ENCODE measurements around the gene GBGT1. TPM values are rescaled to one million over a fixed set of nuclear protein-coding genes. Genes with fewer than 3 reads are reported as not detected.

Gene GBGT1
- polyA plus RNA-seq, 1 donor from 2014 or later = not detected

DNA sequence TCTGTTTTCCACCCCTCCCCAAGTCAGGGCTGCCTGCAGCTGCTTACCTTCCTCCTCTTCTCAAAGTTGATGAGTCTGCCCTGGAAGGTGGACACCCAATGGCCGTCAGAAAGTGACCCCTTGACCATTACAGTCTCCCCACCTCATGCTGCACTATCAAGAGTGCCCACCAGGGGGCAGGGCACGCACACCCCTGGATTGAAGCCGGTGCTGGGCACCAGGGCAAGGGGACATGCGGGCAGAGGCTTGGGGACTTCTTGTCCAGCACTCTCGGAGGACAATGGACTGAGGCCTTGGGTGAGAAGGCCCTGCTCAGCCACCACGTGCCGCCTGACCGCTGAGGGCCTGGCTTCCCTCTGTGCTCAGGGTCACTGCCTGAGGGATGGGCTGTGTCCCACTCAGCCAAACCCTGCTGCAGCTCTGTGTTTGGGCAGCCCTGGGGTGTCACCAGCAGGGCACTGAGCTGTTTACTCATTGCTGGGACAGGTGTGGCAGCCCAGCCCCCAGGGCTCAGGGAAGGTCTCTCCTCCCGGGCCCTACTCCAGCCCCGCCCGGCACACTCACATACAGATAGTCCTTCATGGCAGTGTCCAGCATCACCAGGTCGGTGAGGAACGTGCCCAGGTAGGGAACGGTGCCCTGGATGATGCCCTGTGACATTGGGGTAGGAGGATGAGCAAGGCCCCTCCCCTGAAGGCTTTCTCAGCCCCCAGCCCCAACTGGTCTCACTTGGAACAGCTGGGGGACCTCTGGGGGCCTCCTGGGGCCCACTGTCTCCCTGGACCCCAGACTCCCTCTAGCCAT is 60.3 kb downstream of the GBGT1 start:
- H3K4me2 ChIP-seq (ENCODE audit: low read length) = no peak overlapping the region
- no peaks in the 10 kb centered on the region for H3F3A ChIP-seq (ENCODE audit: insufficient read depth, low read length, poor library complexity, severe bottlenecking)
- no peak overlapping the region for H3K4me3 ChIP-seq (ENCODE audit: low read length)
- H3K9ac ChIP-seq (ENCODE audit: low read length) = no peak overlapping the region
- H2AFZ ChIP-seq (ENCODE audit: low read depth, low read length) = no peak overlapping the region
- H3K27ac ChIP-seq (ENCODE audit: low read length) = no peak overlapping the region
- TF ChIP-seq POLR2AphosphoS5 (IDR thresholded peaks at IDR 0.05) (no peak), EZH2 (IDR thresholded peaks at IDR 0.05; ENCODE audit: borderline replicate concordance, insufficient read depth, low read length, poor library complexity, severe bottlenecking) (no peak), RAD21 (conservative IDR thresholded peaks at IDR 0.05) (peak; percentile 72), CTCF (IDR thresholded peaks at IDR 0.05; ENCODE audit: poor library complexity, severe bottlenecking) (peak; percentile 75), MXI1 (conservative IDR thresholded peaks at IDR 0.05; ENCODE audit: poor library complexity, severe bottlenecking) (no peak), SMC3 (conservative IDR thresholded peaks at IDR 0.05; ENCODE audit: poor library complexity) (peak; percentile 75)
- TF ChIP-seq, protein P1, sequence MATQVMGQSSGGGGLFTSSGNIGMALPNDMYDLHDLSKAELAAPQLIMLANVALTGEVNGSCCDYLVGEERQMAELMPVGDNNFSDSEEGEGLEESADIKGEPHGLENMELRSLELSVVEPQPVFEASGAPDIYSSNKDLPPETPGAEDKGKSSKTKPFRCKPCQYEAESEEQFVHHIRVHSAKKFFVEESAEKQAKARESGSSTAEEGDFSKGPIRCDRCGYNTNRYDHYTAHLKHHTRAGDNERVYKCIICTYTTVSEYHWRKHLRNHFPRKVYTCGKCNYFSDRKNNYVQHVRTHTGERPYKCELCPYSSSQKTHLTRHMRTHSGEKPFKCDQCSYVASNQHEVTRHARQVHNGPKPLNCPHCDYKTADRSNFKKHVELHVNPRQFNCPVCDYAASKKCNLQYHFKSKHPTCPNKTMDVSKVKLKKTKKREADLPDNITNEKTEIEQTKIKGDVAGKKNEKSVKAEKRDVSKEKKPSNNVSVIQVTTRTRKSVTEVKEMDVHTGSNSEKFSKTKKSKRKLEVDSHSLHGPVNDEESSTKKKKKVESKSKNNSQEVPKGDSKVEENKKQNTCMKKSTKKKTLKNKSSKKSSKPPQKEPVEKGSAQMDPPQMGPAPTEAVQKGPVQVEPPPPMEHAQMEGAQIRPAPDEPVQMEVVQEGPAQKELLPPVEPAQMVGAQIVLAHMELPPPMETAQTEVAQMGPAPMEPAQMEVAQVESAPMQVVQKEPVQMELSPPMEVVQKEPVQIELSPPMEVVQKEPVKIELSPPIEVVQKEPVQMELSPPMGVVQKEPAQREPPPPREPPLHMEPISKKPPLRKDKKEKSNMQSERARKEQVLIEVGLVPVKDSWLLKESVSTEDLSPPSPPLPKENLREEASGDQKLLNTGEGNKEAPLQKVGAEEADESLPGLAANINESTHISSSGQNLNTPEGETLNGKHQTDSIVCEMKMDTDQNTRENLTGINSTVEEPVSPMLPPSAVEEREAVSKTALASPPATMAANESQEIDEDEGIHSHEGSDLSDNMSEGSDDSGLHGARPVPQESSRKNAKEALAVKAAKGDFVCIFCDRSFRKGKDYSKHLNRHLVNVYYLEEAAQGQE (IDR thresholded peaks at IDR 0.05; ENCODE audit: borderline replicate concordance) = no peak
- H3K36me3 ChIP-seq (ENCODE audit: insufficient read depth, low read length) = peaks cover 12% of the 10 kb centered on the region
- no peaks in the 10 kb centered on the region for H3K79me2 ChIP-seq (replicated peaks; ENCODE audit: insufficient read depth, low read length)
- H3K9me2 ChIP-seq (ENCODE audit: insufficient read depth, low read length) = no peaks in the 10 kb centered on the region
- H3K27me3 ChIP-seq (ENCODE audit: insufficient read depth, low read depth, low read length) = no peaks in the 10 kb centered on the region
- no peaks in the 10 kb centered on the region for H3K9me3 ChIP-seq (ENCODE audit: low read length)
- no peaks in the 10 kb centered on the region for H4K20me1 ChIP-seq (ENCODE audit: insufficient read depth)

Other genes with a start within 250 kb of the GBGT1 start
- gene TSC1, start 219.3 kb downstream of the GBGT1 start, polyA plus RNA-seq = 45.6 and 47.1 TPM in 2 replicates
- gene GFI1B, start 185.2 kb downstream of the GBGT1 start, polyA plus RNA-seq = not detected in 2 replicates
- 95.0 and 103 TPM in 2 replicates for gene GTF3C5, start 132.9 kb downstream of the GBGT1 start, polyA plus RNA-seq
- gene CEL, start 101.9 kb downstream of the GBGT1 start, polyA plus RNA-seq = 0.95 and 2.7 TPM in 2 replicates
- 174 and 253 TPM in 2 replicates for gene RALGDS, start 42.7 kb downstream of the GBGT1 start, polyA plus RNA-seq
- gene OBP2B, start 45.3 kb upstream of the GBGT1 start, polyA plus RNA-seq = not detected in 2 replicates
- gene ABO, start 111.3 kb upstream of the GBGT1 start, polyA plus RNA-seq = not detected in 2 replicates
- gene SURF6, start 172.3 kb upstream of the GBGT1 start, polyA plus RNA-seq = 20.7 and 21.8 TPM in 2 replicates
- gene MED22, start 184.2 kb upstream of the GBGT1 start, polyA plus RNA-seq = 57.5 and 62.5 TPM in 2 replicates
- 1,931 and 1,987 TPM in 2 replicates for gene RPL7A, start 184.3 kb upstream of the GBGT1 start, polyA plus RNA-seq
- gene SURF1, start 192.6 kb upstream of the GBGT1 start, polyA plus RNA-seq = 32.3 and 37.8 TPM in 2 replicates
- gene SURF2, start 192.6 kb upstream of the GBGT1 start, polyA plus RNA-seq = 36.4 and 40.6 TPM in 2 replicates
- 65.2 and 78.3 TPM in 2 replicates for gene SURF4, start 212.1 kb upstream of the GBGT1 start, polyA plus RNA-seq
- gene STKLD1, start 212.5 kb upstream of the GBGT1 start, polyA plus RNA-seq = 1.1 and 3.4 TPM in 2 replicates